Astrocyte of the cerebellum (primary cell): ENCODE measurements around the gene GPC5.

Experiments
- DNase-seq: peaks from one replicate; pipeline ENCODE4 v3.0.0-alpha.2; 2011; ENCODE audit warnings: low read depth
- H3K4me3 ChIP-seq: 2 replicates; pipeline ENCODE4 v1.5.1; 2011; ENCODE audit warnings: mild to moderate bottlenecking, low read depth, low read length, moderate library complexity
- CTCF ChIP-seq: IDR thresholded peaks from 2 replicates; pipeline ENCODE4 v1.5.1; 2012; ENCODE audit warnings: low read length, low read depth, moderate library complexity, mild to moderate bottlenecking; ENCODE audit errors: missing control alignments
- in situ Hi-C: cut with HindIII; loops from 2 replicates; pipeline ENCODE4 v1.10.0; 2017; ENCODE audit warnings: low sequenced_read_pairs

GPC5 gene

DNA sequence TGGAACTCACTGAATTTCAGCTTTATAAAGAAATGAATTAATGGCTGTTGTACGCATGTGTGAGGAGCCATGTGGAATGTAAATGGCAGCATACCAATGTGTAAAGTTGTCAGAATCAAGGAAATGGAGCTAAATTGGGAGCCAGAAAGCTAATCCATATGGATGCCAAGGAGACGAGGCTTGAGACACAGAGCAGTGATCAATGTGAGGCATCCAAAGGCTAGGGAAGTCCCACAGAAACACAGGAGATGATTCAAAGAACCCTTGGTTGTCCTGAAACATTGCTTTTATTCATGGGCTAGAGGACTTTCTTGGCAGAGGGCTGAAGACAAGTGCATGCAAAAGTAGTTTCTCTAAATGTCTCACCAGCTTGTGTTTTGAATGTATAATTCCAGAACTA lies 1271.7 kb downstream of the GPC5 start:
- in situ Hi-C loops = no loop called here
- no peak for DNase-seq
- H3K4me3 ChIP-seq = no peak overlapping the region
- no peak for TF ChIP-seq CTCF

GRCh38 chr13:92671821-92672220 lies 1273.4 kb downstream of the GPC5 start:
- in situ Hi-C loops = no loop called here
- no peak overlapping the region for H3K4me3 ChIP-seq
- DNase-seq = no peak
- no peak for TF ChIP-seq CTCF

DNA sequence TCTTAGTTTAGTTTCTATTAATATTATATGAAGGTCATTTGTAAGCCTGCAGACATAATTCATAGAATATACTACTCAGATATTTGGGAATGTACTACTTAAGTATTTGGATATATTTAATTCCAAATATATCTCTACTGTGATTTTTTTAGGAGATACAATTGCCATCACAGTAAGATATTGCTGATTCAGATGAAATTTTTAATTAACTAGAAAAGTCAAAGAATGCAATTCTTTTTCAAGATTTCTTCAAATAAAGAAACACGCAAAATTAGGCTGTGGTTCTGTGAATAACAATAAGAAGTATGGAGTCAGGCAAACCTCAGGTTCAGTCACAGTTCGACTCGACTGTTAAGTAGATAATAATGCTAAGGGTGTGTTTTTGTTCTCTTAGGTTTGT lies 1277.8 kb downstream of the GPC5 start:
- no peak overlapping the region for H3K4me3 ChIP-seq
- TF ChIP-seq CTCF = no peak
- DNase-seq = no peak
- in situ Hi-C loops = no loop called here

DNA sequence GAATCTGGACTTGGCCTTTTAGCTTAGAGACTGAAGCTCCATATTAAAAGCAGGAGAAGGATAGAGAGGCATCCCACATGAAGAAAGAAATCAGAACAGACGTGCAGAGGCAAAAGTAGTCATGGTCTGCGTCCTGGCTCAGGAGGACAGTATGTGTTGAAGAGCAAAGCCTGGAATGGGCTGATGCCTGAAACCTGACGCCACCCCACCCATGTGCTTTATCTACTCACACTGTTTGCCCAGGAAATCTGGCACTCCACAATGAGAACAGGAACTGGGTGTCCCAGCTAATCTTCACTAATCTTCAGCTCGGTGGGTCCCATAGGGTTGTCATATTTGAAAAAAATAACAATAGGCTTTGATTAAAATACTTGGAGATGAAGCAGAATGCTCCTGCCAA lies 1279.2 kb downstream of the GPC5 start:
- no peak overlapping the region for H3K4me3 ChIP-seq
- no peak for DNase-seq
- TF ChIP-seq CTCF = no peak
- in situ Hi-C loops = no loop called here

DNA sequence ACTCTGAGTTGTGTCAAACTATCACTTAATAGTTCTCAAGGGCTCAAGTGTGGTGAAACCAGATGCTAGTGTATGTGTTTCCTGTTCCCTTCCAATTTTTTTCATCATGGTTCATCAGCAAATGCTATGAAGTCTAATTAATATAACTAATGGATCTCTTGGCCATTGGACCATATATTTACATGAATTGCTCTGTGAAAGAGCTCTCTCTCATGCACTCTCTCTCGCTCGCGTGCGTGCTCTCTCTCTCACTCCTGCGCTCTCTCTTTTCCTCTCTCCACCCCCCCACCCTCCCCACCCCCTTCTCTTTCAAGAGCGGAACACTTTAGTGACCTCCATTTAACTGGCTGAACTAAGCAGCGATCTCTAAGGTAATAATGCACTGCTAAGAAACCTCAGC lies 1281.2 kb downstream of the GPC5 start:
- in situ Hi-C loops = no loop called here
- no peak for DNase-seq
- no peak for TF ChIP-seq CTCF

GRCh38 chr13:92681239-92681638 lies 1282.8 kb downstream of the GPC5 start:
- DNase-seq = no peak
- no peak for TF ChIP-seq CTCF
- H3K4me3 ChIP-seq = no peak overlapping the region
- in situ Hi-C loops = no loop called here

More for the DNA sequence above, 1281.2 kb downstream of the GPC5 start:
- no peak overlapping the region for H3K4me3 ChIP-seq

- DNase-seq = no peak
- no peak overlapping the region for H3K4me3 ChIP-seq
Measured at GRCh38 chr13:92682832-92683517, 1284.6 kb downstream of the GPC5 start.

More at GRCh38 chr13:92682832-92683517, 1284.6 kb downstream of the GPC5 start:
- TF ChIP-seq CTCF = no peak
- in situ Hi-C loops = no loop called here
